Measurements from ENCODE around the gene RNASE13.

DNA sequence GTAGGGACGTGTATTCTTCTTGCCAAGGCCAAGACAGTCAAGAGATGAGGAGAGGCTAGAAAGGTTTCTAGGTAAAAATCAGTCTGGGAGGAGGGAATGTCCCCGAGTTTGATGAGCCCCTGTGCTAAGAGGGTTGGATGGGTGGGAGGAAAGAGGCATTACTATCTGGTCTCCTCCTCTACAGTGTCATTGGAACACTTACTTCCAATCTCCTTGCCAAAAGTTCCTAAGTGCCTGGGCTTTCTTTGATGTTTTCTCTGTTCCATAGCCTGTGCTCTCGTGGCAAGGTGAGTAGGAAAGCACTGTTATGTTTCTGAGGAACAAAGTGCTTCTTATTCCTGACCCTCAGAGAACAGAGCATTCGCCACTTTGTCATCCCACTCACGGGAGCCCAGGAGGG lies at the start of gene RNASE13:
- TF ChIP-seq TAF1 (IDR thresholded peaks at IDR 0.05; ENCODE audit: low read depth, low read length) (no peak), POLR2A (IDR thresholded peaks at IDR 0.05; ENCODE audit: low read depth, low read length) (no peak), POLR2AphosphoS5 (IDR thresholded peaks at IDR 0.05; ENCODE audit: low read depth, low read length) (no peak), SPI1 (IDR thresholded peaks at IDR 0.05; ENCODE audit: low read depth, low read length) (no peak), POU2F2 (IDR thresholded peaks at IDR 0.05; ENCODE audit: low read depth, low read length) (no peak), PAX5 (IDR thresholded peaks at IDR 0.05; ENCODE audit: insufficient read depth, low read length, severe bottlenecking) (no peak)
